ENCODE results near the gene CDKN2C.

- TF ChIP-seq CTCF (IDR thresholded peaks at IDR 0.05) (no peak), POLR2AphosphoS5 (IDR thresholded peaks at IDR 0.05) (no peak)
Measured at GRCh38 chr1:50977575-50978143, 7.6 kb downstream of the CDKN2C start.

Data from suprapubic skin (tissue), 3 donors.